Lung (tissue), 12 donors: Measurements from ENCODE around the gene PRKAG1. TPM values are rescaled to one million over a fixed set of nuclear protein-coding genes. Genes with fewer than 3 reads are reported as not detected.

Experiments
- ATAC-seq: fragments of 200-7000 bp; cut with Tn5 transposase; one replicate; pipeline ENCODE4 v1.9.1; 2020; ENCODE audit warnings: moderate number of reproducible peaks; ENCODE audit not compliant: insufficient read depth, low FRiP score
- DNase-seq, 3 donors: peaks; one replicate each; pipeline ENCODE4 v3.0.0-alpha.2; 2013 to 2017
- H3K27ac ChIP-seq, 2 donors: one replicate each; pipeline ENCODE4 v1.5.1; 2013; ENCODE audit warnings: mild to moderate bottlenecking in 2 of 2, moderate library complexity in 2 of 2, control low read depth in 1 of 2, inconsistent platforms in 1 of 2, low read depth in 1 of 2, low read length in 1 of 2
- H3K27me3 ChIP-seq, 3 donors: one replicate each; pipeline ENCODE4 v1.5.1; 2013; ENCODE audit warnings: low read length in 2 of 3; ENCODE audit not compliant: control insufficient read depth in 3 of 3, insufficient read depth in 3 of 3
- H3K36me3 ChIP-seq, 4 donors: one replicate each; pipeline ENCODE4 v1.5.1; 2013; ENCODE audit warnings: low read length in 4 of 4, mild to moderate bottlenecking in 1 of 4, moderate library complexity in 1 of 4; ENCODE audit not compliant: control insufficient read depth in 4 of 4, insufficient read depth in 4 of 4
- H3K4me1 ChIP-seq, 5 donors: one replicate each; pipeline ENCODE4 v1.5.1; 2013; ENCODE audit warnings: low read length in 5 of 5, mild to moderate bottlenecking in 2 of 5, moderate library complexity in 1 of 5; ENCODE audit not compliant: control insufficient read depth in 5 of 5, insufficient read depth in 5 of 5
- H3K4me3 ChIP-seq: one replicate; pipeline ENCODE4 v1.5.1; 2013; ENCODE audit warnings: mild to moderate bottlenecking, control low read depth, moderate library complexity
- H3K9ac ChIP-seq, 2 donors: one replicate each; pipeline ENCODE4 v1.5.1; 2013; ENCODE audit warnings: low read length in 2 of 2, control low read depth in 1 of 2; ENCODE audit not compliant: insufficient read depth in 1 of 2
- H3K9me3 ChIP-seq, 4 donors: one replicate each; pipeline ENCODE4 v1.5.1; 2013; ENCODE audit warnings: low read length in 3 of 4, mild to moderate bottlenecking in 1 of 4, moderate library complexity in 1 of 4; ENCODE audit not compliant: control insufficient read depth in 4 of 4, insufficient read depth in 3 of 4
- WGBS, 2 donors: extraction: QIAGEN DNeasy Blood & Tissue Kit; methylation state at CpG; one replicate each; pipeline ENCODE4 v1.1.7; 2013; 5-methylcytosine and 5-hydroxymethylcytosine counted together
- polyA plus RNA-seq, 2 donors: library from polyadenylated mRNA; stranded (reverse); fragments of 200-250 nt; gene quantifications; one replicate each; pipeline ENCODE4 v1.2.1, GENCODE V29; 2013
- total RNA-seq, 2 donors: library from RNA; depleted of rRNA in 1 of 2; stranded (reverse); fragments of >200 nt in 1 of 2; gene quantifications; one replicate each; pipeline ENCODE4 v1.2.1, GENCODE V29; 2014 to 2021
- TF ChIP-seq, protein P1 (sequence below): IDR thresholded peaks from 2 replicates; pipeline ENCODE4 v1.5.1; 2012; ENCODE audit warnings: mild to moderate bottlenecking; ENCODE audit errors: control extremely low read depth, extremely low read depth
- donor health status: control.
- donor health status: control.
- donor health status: Bipolar disorder and iron deficiency.
- donor health status: healthy.
- donor health status: DM: yes; HTN: yes; CAD: no.

The PRKAG1 gene
- total and polyA plus RNA-seq, 4 donors: 33.1 to 54.5 (median 49.6) TPM

DNA sequence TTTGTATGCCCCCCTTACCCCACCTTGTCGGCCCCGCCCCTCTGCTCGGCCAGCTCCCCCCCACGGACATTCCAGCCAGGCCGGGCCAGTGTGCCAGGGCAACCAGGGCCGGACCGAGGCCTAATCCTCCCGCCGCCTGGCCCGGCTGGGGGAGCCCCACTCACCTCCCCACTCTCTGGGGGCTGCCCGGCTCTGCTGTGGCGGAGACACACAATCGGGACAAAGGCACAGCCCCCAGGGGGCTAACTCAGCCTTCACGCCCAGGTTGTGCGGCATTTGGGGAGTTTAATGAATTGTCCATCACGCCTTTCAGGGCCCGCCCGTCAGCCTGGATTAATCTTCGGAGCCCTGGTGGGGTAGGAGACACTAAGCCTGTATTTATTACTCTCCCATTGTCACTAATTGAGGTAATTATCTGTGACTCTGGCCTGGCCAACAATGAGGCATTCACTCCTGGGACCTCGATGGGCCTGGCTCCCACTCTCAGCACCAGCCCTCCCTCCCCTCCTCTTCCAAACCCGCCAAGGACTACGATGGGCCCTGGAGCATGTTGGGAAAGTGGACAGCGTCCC is 31.8 kb downstream of the PRKAG1 start:
- H3K27ac ChIP-seq: no peak overlapping the region
- DNase-seq (no peak), ATAC-seq (no peak)
- H3K36me3 ChIP-seq: no peaks in the 10 kb centered on the region
- no peak overlapping the region for H3K9ac ChIP-seq
- H3K4me3 ChIP-seq: no peak overlapping the region
- TF ChIP-seq, protein P1, sequence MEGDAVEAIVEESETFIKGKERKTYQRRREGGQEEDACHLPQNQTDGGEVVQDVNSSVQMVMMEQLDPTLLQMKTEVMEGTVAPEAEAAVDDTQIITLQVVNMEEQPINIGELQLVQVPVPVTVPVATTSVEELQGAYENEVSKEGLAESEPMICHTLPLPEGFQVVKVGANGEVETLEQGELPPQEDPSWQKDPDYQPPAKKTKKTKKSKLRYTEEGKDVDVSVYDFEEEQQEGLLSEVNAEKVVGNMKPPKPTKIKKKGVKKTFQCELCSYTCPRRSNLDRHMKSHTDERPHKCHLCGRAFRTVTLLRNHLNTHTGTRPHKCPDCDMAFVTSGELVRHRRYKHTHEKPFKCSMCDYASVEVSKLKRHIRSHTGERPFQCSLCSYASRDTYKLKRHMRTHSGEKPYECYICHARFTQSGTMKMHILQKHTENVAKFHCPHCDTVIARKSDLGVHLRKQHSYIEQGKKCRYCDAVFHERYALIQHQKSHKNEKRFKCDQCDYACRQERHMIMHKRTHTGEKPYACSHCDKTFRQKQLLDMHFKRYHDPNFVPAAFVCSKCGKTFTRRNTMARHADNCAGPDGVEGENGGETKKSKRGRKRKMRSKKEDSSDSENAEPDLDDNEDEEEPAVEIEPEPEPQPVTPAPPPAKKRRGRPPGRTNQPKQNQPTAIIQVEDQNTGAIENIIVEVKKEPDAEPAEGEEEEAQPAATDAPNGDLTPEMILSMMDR: no peak
- no peaks in the 10 kb centered on the region for H3K9me3 ChIP-seq
- 62 to 76% methylated on average over 17 to 23 of the region's 23 CpGs for WGBS, 2 donors
- H3K27me3 ChIP-seq: peaks cover 3 to 78% (median 78%) of the 10 kb centered on the region in 3 donors
- H3K4me1 ChIP-seq: no peaks in the 10 kb centered on the region

DNA sequence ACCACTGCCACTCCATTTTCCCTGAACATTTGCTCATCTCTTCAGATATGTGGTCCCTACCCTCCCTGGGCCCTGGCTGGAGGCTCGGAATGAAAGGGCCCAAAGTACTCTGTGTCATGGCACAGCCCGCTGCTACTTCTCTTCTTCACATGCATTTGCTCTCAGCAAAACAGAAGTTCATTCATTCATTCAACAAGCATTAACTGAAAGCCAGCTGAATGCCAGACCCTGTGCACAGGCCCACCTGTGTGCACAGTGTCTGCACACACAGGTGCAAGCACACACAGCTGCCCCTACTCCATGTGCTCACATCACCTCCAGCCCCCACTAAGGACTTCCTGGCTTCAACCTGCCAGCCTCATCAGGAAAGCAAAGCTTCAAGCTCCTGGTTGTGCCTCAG is 32.7 kb downstream of the PRKAG1 start:
- no peaks in the 10 kb centered on the region for H3K36me3 ChIP-seq
- peaks cover 0 to 7% (median 5%) of the 10 kb centered on the region in 5 donors for H3K4me1 ChIP-seq
- 76 to 83% methylated on average over 2 of the region's 2 CpGs for WGBS, 2 donors
- ATAC-seq (no peak), DNase-seq (no peak)
- H3K9me3 ChIP-seq: peaks cover 0 to 2% (median 0%) of the 10 kb centered on the region in 4 donors
- H3K27me3 ChIP-seq: peaks cover 3 to 86% (median 85%) of the 10 kb centered on the region in 3 donors
- TF ChIP-seq, protein P1: no peak
- no peak overlapping the region for H3K4me3 ChIP-seq
- H3K9ac ChIP-seq: no peak overlapping the region
- H3K27ac ChIP-seq: no peak overlapping the region

DNA sequence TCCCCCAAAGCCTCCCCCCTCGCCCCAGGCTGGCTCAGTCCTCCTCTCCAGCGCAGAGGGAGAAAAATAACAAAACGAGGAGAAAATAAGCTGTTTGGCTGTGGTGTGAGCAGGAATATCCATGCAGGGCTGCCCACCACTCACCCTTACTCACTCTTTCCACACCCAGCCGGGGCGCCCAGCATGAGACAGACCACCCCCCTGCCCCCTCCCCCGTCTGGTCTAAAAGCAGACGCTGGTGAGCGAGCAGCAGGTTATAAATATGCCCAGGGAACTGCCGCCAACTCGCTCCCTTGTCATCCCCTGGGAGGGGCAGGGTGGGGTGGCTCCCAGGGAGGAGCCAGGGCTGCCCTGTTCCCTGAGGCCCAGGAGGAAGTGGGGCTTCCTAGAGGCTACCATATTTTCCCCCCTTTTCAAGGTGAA is 33.1 kb downstream of the PRKAG1 start:
- TF ChIP-seq, protein P1: no peak
- Histone ChIP-seq H3K36me3 (no peaks in the 10 kb centered on the region), H3K4me3 (no peak overlapping the region), H3K27me3 (peaks cover 3 to 88% (median 85%) of the 10 kb centered on the region in 3 donors), H3K9me3 (peaks cover 0 to 2% (median 0%) of the 10 kb centered on the region in 4 donors), H3K9ac (no peak overlapping the region), H3K27ac (no peak overlapping the region), H3K4me1 (peaks cover 0 to 10% (median 9%) of the 10 kb centered on the region in 5 donors)
- WGBS, 2 donors: 43 to 48% methylated on average over 10 of the region's 10 CpGs
- DNase-seq (no peak), ATAC-seq (no peak)
